ENCODE results near the gene SP140L.
"Not testable (repeated sequence)": the region's sequence is repeated elsewhere in the genome, so short reads cannot be mapped to it uniquely, and the experiment has no call there.

SP140L gene

DNA sequence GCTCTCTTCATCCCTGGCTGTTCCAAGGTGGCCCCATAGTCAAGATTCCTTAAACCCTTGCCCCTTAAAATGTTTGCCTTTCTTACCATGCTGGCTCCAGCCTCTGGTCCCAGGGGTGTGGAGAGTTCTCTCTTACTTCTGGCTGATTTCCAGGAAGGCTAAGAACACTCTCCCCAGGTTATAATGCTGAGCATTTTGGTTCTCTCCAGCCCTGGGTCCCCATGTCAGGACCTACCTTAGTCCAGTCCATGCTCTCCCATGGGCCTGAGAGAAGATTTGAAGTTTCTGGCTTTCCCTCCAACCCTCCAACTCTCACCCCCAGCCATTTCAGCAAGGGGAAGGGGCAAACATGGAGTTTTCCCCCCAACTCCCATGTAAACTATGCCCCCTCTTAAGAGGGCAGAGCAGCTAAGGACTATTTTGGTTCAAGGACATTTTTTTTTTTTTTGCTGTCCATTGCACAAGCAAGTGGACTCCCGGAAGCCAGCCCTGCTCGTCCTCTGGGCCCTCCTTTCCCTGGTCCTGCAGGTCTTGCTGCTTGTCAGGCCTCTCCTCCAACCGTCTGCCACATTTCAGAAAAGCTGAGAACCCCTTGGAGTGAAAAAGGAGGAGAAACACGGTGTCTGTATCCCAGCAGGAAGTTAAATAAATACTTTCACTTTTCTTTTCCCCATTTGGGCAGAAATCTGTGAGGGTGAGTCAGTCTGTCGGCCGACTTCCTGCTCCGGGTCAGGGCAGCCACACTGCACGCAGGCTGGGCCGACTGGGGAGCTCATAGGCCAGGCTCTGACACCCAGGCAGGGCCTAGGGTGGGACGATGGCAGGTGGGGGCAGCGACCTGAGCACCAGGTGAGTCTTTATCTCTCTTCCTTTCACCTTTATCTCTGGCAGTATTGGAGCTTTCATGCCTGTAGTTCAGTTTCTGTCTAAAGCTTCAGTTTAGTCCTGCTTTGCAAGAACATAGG lies at the start of gene SP140L:
Gene SP140L, plus strand, starts transcription at position 741 of the 965 bp plus-strand sequence. Its CDS starts 77 bp downstream, at position 818.
- DNase-seq (ENCODE audit: low read depth, low spot score): peak; percentile 34

GRCh38 chr2:230282936-230283335 lies 44.1 kb upstream of the SP140L start:
- no peak for DNase-seq (ENCODE audit: low read depth, low spot score)

DNA sequence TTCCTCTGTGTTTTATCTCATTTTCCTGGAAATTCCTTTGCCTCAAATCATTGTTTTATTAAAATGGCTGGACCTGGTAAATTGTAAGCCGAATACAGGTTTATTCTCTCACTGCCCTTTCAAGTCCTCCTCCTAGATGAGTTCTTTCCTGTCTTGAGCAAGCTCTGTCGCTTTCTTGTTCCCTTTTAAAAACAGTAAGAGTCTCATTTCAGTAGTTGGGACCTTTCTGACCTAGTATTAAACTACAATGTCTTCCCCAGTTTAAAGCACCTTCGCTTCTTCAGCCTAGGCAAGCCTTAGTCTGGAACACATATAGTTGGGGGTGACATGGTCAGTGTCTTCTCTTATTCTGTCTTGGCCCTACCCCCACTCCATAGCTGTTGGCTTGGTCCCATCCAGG lies 40.9 kb upstream of the SP140L start:
- DNase-seq (ENCODE audit: low read depth, low spot score): no peak

GRCh38 chr2:230289311-230289710 lies 37.7 kb upstream of the SP140L start:
- not testable (repeated sequence) for DNase-seq (ENCODE audit: low read depth, low spot score)

GRCh38 chr2:230295192-230295591 lies 31.8 kb upstream of the SP140L start:
- DNase-seq (ENCODE audit: low read depth, low spot score): no peak

DNA sequence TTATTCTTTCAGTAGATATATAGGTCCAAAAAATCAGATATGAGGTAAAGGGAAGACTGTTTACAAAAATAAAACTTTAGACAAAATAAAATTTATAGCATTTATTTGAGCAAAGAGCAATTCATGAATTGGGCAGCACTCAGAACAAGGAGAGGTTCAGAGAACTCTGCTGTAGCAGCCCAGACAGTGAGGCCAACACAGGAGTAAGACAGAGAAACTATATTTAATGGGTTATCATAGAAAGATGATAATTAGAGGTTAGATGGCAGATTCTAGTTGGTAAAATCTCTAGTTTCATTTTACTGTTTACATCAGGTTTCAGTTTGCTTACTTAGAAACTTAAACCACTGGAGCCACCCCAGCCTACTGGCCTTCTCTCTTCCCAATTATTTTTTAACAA lies 30.1 kb upstream of the SP140L start:
- no peak for DNase-seq (ENCODE audit: low read depth, low spot score)

- no peak for DNase-seq (ENCODE audit: low read depth, low spot score)
Measured at GRCh38 chr2:230299618-230300017, 27.4 kb upstream of the SP140L start.

DNA sequence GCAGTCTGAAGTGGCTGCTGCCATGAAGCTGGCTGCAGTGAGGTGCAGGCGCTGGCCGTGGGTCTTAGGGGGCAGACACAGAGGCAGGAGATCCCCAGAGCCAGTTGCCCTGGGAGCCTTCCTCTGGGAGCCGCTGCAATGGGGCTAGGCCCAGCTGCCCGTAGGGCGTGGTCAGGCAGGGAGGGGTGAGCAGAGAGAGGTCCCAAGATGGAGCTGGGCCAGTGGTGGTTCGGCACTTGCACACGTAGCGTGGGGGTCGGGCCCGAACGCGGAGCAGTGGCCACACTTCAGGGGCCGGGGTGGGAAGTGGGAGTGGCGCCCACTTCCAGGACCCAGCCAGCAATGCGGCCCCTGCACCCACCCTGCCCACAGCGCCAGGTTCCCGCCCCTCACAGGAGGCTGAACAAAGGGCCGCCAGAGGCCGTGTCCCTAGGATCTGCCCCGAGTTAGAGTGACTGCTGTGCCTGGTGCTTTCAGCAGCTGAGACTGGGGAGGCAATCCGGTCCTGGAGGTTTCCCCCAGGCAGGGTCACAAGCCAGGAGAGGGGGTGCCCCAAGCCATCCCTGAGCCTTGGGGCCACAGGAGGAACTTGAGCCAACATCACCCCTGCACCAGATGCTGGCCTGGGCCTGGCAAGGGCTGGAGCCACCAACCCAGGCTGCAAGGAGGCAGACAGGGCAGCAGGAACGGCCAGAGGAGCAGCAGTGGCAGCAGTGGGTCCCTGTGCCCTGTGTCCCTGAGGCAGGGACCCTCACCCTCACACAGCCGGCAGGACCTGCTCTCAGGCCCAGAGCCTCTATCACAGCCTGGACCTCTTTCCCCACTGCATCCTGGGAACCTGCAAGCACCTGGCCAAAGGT lies 21.3 kb upstream of the SP140L start:
- DNase-seq (ENCODE audit: low read depth, low spot score): no peak

DNA sequence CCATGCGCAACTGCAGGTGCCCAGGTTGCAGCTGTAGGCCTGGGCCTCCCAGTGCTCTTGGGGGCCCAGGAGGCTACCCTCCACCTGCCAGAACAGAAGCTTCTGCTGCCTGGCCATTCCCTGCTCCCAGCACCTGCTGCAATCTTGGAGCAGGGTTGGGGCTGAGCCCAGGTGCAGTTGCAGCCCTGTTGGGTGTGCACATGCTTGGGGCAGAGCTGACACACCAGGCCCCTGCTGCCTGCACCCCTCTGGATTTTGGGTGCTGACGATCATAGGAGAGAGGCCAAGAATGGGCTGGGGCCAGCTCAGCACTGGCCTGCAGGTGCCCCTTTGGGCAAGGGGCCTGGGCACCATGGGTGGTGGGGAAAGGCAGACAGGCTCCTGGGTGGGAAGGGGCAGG lies 20.5 kb upstream of the SP140L start:
- DNase-seq (ENCODE audit: low read depth, low spot score): no peak

DNA sequence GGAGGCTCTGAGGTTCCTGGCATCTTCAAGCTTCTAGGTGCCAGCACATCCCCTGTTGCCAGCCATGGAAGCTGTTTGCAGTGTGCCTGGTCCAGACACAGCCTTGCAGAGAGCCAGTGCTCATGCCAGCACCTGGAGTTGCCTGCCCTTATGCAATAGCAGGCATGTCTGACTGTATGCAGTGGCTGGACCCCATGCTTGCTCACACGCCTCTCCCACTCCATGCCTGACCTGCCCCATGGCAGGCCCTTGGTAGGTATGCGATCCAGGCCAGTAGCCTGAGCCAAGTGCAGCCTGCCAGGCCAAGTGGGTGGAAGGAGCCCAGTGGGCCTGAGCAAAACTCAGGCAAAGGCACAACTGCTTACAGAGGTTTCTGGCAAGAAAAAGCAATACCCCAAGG lies 19.5 kb upstream of the SP140L start:
- DNase-seq (ENCODE audit: low read depth, low spot score): no peak

- DNase-seq (ENCODE audit: low read depth, low spot score): no peak
Measured at GRCh38 chr2:230308402-230309000, 18.5 kb upstream of the SP140L start.

DNA sequence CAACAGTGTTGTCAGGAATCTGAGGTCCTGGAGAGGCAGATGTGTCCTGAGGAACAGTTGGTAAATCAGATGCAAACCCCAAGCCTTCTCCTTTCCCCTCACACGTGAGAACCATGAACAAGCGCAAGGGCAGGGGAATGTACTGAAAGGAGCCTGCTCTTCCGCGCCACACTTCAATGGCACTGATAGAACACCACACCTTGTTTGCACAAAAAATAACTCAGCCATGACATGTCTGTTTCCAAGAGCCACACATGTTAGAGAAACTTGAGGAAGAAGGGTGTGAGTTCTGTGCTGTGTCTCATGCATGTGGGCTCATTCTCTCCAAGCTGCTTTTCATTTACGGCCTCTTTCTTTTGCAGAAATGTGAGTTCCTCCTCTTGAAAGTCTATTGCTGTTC lies 16.2 kb upstream of the SP140L start:
- DNase-seq (ENCODE audit: low read depth, low spot score): not testable (repeated sequence)

DNA sequence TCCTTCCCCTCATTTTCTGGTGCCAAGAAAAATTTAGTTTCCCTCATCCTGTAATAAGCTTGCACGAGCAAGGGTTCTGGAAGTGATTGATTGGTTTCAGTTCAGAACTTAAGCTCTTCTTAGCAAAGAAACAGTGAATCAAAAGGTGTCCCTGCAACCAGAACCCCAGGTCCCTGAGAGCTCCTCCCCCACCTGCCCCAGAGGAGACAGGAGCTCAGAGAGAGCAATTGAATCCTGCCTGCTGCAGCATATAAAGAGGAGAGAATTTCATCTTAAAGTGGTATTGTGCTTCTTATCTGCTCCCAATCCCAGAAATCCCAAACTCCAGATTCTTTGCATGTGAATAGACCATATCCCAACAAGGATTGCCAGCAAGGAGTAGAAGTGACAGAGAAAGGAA lies 15.4 kb upstream of the SP140L start:
- not testable (repeated sequence) for DNase-seq (ENCODE audit: low read depth, low spot score)

GRCh38 chr2:230312638-230313037 lies 14.4 kb upstream of the SP140L start:
- DNase-seq (ENCODE audit: low read depth, low spot score): no peak

DNA sequence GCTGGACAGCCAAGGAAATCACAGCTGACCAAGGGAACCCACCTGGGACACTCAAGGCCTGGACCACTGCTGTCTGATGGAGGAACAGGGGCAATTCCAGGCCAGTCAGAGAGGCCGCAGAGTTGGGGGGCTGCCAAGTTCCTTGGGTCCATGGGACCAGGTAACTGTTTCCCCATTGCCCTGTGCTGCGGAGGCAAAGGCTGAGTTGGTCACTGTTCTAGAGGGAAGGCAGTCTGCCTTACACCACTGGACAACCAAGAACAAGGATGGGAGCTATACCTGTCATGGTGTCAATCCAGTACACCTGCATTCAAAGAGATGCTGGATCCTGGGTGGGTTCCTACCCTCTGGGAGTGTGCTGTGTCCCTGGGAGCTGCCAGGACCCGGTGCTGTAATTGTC lies 9.6 kb upstream of the SP140L start:
- no peak for DNase-seq (ENCODE audit: low read depth, low spot score)

DNA sequence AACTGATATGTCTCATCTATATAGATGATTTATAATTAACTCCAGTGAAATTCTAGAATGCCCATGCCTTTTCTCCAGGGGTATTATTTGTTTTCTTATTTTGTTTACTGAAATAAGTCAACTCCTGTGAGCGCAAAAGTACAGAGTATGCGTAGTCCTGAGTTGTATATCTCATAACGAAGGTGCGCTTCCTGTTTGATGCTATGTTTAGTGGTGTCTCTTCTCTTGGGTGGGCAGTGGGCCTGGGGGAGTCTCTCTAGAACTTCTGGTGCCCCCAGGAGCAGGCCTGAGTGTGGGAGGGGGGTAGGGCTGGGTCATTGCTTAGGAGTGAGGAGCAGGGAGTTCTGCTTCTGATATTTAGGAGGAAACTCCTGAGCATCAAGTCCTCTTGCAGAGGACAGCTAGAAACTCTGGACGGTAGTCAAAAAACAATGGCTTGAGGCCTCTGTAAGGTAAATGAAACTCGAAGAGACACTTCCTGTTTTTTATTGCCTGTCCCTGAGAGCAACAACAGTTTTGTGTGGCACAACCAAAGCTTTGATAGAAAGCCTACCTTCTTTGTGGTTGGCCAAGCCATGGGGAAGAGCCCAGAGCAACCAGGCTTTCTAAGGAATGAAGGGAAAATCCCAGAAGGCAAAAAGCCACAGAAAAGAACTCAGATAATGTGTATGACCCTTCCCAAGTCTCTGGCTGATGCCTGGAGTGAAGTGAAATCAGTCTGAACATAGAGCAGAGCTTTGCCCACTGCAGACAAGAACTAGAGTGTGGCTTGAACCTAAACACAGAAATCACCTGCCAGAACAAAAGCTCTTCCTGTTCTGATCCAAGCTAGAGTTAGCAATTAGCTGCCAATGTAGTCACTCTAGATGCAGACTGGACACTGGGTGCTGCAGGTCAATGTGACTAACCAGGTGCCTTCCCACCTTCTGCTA lies 8.5 kb upstream of the SP140L start:
- no peak for DNase-seq (ENCODE audit: low read depth, low spot score)

GRCh38 chr2:230319211-230319862 lies 7.7 kb upstream of the SP140L start:
- DNase-seq (ENCODE audit: low read depth, low spot score): no peak

- no peak for DNase-seq (ENCODE audit: low read depth, low spot score)
Measured at GRCh38 chr2:230321031-230321430, 6.0 kb upstream of the SP140L start.

DNA sequence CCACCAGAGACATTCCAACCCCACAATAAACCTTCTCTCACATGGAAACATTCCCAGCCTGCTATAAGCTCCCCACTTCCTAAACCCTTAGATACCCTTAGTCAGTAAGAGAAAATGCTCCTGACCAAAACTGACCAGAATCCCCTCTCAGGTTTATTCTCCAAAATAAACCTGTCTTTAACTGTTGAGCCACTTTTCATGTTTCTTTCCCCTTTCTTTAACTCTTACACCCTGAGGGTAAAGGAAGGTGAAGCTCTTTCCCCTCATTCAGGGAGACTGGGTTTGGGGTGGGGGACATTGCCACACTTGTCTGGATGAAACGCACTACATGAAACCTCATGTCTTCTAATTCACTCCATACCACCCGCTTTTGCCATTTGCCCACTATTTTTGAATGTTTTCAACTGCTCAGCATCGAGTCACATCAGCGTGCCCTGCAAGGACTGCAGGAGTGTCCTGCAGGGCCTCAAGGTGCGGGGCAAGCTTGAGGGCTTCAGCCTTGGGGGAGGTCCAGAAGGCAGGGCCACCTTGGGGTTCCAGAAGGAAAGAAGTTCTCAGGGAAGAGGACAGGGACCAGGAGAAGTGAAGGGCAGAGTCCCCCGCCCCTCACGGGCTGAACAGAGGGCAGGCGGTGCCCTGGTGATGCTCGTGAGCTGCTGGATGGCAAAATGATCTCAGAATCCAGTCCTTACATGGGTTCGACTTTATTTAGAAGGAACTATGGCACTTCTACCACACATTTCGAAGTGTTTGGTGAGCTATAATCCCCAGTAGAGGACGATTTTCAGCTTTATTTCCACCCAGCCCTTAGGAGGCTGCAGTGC lies 4.2 kb upstream of the SP140L start:
- DNase-seq (ENCODE audit: low read depth, low spot score): no peak
